H9 (cell line): ENCODE measurements around the gene PCCA. TPM values are rescaled to one million over a fixed set of nuclear protein-coding genes. Genes with fewer than 3 reads are reported as not detected.

ENCODE experiments used
- DNase-seq: peaks from one replicate; pipeline ENCODE4 v3.0.0-alpha.2; 2017
- H2AFZ ChIP-seq: one replicate; pipeline ENCODE4 v1.6.1; 2013; ENCODE audit warnings: mild to moderate bottlenecking, low read length, control low read depth, moderate library complexity
- H2AK5ac ChIP-seq: 2 replicates; pipeline ENCODE4 v1.6.1; 2013; ENCODE audit warnings: low read length, control low read depth, mixed read lengths; ENCODE audit not compliant: insufficient read length
- H2BK120ac ChIP-seq: one replicate; pipeline ENCODE4 v1.6.1; 2013; ENCODE audit warnings: low read depth, mild to moderate bottlenecking, low read length, control low read depth, inconsistent platforms; ENCODE audit not compliant: poor library complexity, severe bottlenecking
- H2BK12ac ChIP-seq: 2 replicates; pipeline ENCODE4 v1.6.1; 2013; ENCODE audit warnings: low read length, control low read depth, mixed read lengths, low read depth; ENCODE audit not compliant: insufficient read length
- H2BK15ac ChIP-seq: 2 replicates; pipeline ENCODE4 v1.6.1; 2013; ENCODE audit warnings: low read depth, low read length, control low read depth
- H2BK20ac ChIP-seq: one replicate; pipeline ENCODE4 v1.6.1; 2013; ENCODE audit warnings: low read depth, mild to moderate bottlenecking, low read length, control low read depth, inconsistent platforms; ENCODE audit not compliant: poor library complexity, severe bottlenecking
- H2BK5ac ChIP-seq: 2 replicates; pipeline ENCODE4 v1.6.1; 2013; ENCODE audit warnings: low read length, control low read depth, mixed read lengths; ENCODE audit not compliant: insufficient read length
- H3K14ac ChIP-seq: 2 replicates; pipeline ENCODE4 v1.6.1; 2013; ENCODE audit warnings: low read length, control low read depth; ENCODE audit not compliant: insufficient read depth
- H3K18ac ChIP-seq: 2 replicates; pipeline ENCODE4 v1.6.1; 2013; ENCODE audit warnings: low read depth, mild to moderate bottlenecking, mixed read lengths, low read length, control low read depth; ENCODE audit not compliant: insufficient read length
- H3K23ac ChIP-seq: 2 replicates; pipeline ENCODE4 v1.6.1; 2013; ENCODE audit warnings: low read length, control low read depth, mixed read lengths, low read depth; ENCODE audit not compliant: insufficient read length
- H3K23me2 ChIP-seq: 2 replicates; pipeline ENCODE4 v1.6.1; 2013; ENCODE audit warnings: low read depth, mild to moderate bottlenecking, mixed read lengths, low read length, control low read depth; ENCODE audit not compliant: insufficient read length, poor library complexity, severe bottlenecking
- H3K27ac ChIP-seq: 2 replicates; pipeline ENCODE4 v1.5.1; 2013; ENCODE audit warnings: low read length, control low read depth, mixed read lengths, low read depth; ENCODE audit not compliant: insufficient read length
- H3K27me3 ChIP-seq: 2 replicates; pipeline ENCODE4 v1.6.1; 2013; ENCODE audit warnings: low read length, control low read depth, inconsistent platforms; ENCODE audit not compliant: insufficient read depth
- H3K4ac ChIP-seq: 2 replicates; pipeline ENCODE4 v1.6.1; 2013; ENCODE audit warnings: low read depth, mild to moderate bottlenecking, control low read depth, inconsistent platforms, low read length, moderate library complexity
- H3K4me1 ChIP-seq: 2 replicates; pipeline ENCODE4 v1.6.1; 2013; ENCODE audit warnings: low read length, control low read depth, inconsistent platforms; ENCODE audit not compliant: insufficient read depth
- H3K4me2 ChIP-seq: 2 replicates; pipeline ENCODE4 v1.6.1; 2013; ENCODE audit warnings: low read length, control low read depth, mixed read lengths; ENCODE audit not compliant: insufficient read length, insufficient read depth
- H3K56ac ChIP-seq: 2 replicates; pipeline ENCODE4 v1.6.1; 2013; ENCODE audit warnings: low read depth, mild to moderate bottlenecking, mixed read lengths, low read length, control low read depth; ENCODE audit not compliant: insufficient read length
- H3K79me1 ChIP-seq: 2 replicates; pipeline ENCODE4 v1.6.1; 2013; ENCODE audit warnings: low read depth, mild to moderate bottlenecking, moderate library complexity, low read length, control low read depth, inconsistent platforms; ENCODE audit not compliant: insufficient read depth, poor library complexity, severe bottlenecking
- H3K79me2 ChIP-seq: 2 replicates; pipeline ENCODE4 v1.6.1; 2013; ENCODE audit warnings: low read length, control low read depth, inconsistent platforms; ENCODE audit not compliant: insufficient read depth
- H3K9ac ChIP-seq: 2 replicates; pipeline ENCODE4 v1.6.1; 2013; ENCODE audit warnings: low read length, control low read depth, mixed read lengths; ENCODE audit not compliant: insufficient read length; ENCODE audit errors: extremely low read depth
- H3K9me3 ChIP-seq: one replicate; pipeline ENCODE4 v1.6.1; 2013; ENCODE audit warnings: low read depth, low read length, inconsistent platforms; ENCODE audit not compliant: control insufficient read depth
- H3T11ph ChIP-seq: one replicate; pipeline ENCODE4 v1.6.1; 2013; ENCODE audit warnings: mild to moderate bottlenecking, low read length, control low read depth, inconsistent platforms
- H4K20me1 ChIP-seq: one replicate; pipeline ENCODE4 v1.6.1; 2013; ENCODE audit not compliant: control insufficient read depth, insufficient read length, insufficient read depth
- H4K5ac ChIP-seq: 2 replicates; pipeline ENCODE4 v1.6.1; 2013; ENCODE audit warnings: low read depth, mild to moderate bottlenecking, mixed read lengths, low read length, control low read depth; ENCODE audit not compliant: insufficient read length
- H4K8ac ChIP-seq: replicated peaks from 2 replicates; pipeline ENCODE4 v1.6.1; 2013; ENCODE audit warnings: low read length, control low read depth, mixed read lengths, low read depth; ENCODE audit not compliant: insufficient read length
- H4K91ac ChIP-seq: 2 replicates; pipeline ENCODE4 v1.6.1; 2013; ENCODE audit warnings: low read depth, mild to moderate bottlenecking, moderate library complexity, mixed read lengths, low read length, control low read depth; ENCODE audit not compliant: insufficient read length
- H3K27ac Mint-ChIP-seq, 3 experiments: 2 replicates in 2 of 3; 3 replicates in 1 of 3; pipeline ENCODE4 v1.8.0; 2020 to 2021; ENCODE audit warnings: mixed read lengths in 3 of 3, mild to moderate bottlenecking in 1 of 3, moderate library complexity in 1 of 3
- H3K27me3 Mint-ChIP-seq: 2 replicates; pipeline ENCODE4 v1.8.0; 2021; ENCODE audit warnings: low read depth, mild to moderate bottlenecking, moderate library complexity, mixed read lengths
- H3K36me3 Mint-ChIP-seq, 3 experiments: 2 replicates in 2 of 3; 3 replicates in 1 of 3; pipeline ENCODE4 v1.8.0; 2020 to 2021; ENCODE audit warnings: low read depth in 3 of 3, mixed read lengths in 3 of 3; ENCODE audit not compliant: insufficient read depth in 1 of 3
- H3K4me1 Mint-ChIP-seq, 2 experiments: 2 replicates each; pipeline ENCODE4 v1.8.0; 2020; ENCODE audit warnings: mixed read lengths in 2 of 2
- H3K4me3 Mint-ChIP-seq, 2 experiments: 2 replicates in 1 of 2; 3 replicates in 1 of 2; pipeline ENCODE4 v1.8.0; 2020 to 2021; ENCODE audit warnings: mild to moderate bottlenecking in 2 of 2, mixed read lengths in 2 of 2, moderate library complexity in 1 of 2
- H3K9me3 Mint-ChIP-seq, 2 experiments: 2 replicates in 1 of 2; 3 replicates in 1 of 2; pipeline ENCODE4 v1.8.0; 2020; ENCODE audit warnings: mild to moderate bottlenecking in 2 of 2, mixed read lengths in 2 of 2, moderate library complexity in 1 of 2
- WGBS: extraction: QIAGEN DNeasy Blood & Tissue Kit; methylation state at CpG from one replicate; pipeline ENCODE4 v1.1.7; 2013; ENCODE audit warnings: missing lambda C conversion rate, low lambda C conversion rate, mixed read lengths; ENCODE audit not compliant: insufficient read length; ENCODE audit errors: extremely low coverage; 5-methylcytosine and 5-hydroxymethylcytosine counted together
- total RNA-seq: library from RNA; stranded (reverse); gene quantifications from 2 replicates; pipeline ENCODE4 v1.2.1, GENCODE V29; 2021
- TF ChIP-seq, protein P1 (sequence below): fragments of 200-600 bp; sonication (generic); conservative IDR thresholded peaks from 3 replicates; pipeline ENCODE4 v1.8.0; 2021; ENCODE audit warnings: antibody characterized with exemption, mild to moderate bottlenecking

Gene PCCA
- total RNA-seq, 1 experiment from 2014 or later = 56.5 TPM

DNA sequence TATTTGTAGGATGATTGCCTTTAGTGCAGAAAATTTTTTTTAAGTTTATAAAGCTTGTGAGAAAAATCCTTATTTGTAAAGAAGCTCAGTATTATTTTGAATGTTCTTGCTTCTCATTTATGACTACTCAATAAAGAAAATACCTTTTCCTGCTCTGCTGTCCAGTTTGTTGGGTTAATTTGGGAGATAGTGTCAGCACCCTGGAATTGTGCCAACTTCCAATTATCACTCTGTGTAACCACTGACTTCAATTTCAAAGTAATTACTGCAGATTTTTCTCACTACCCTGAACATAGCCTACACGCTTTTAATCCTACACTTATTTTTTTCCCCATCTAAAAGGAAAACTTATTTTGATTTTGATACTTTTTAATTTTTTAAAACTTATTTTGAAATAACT, 406.6 kb downstream of the PCCA start:
- Histone ChIP-seq H3K27me3 (no peaks in the 10 kb centered on the region), H4K91ac (no peak overlapping the region), H4K5ac (no peak overlapping the region), H2AFZ (no peak overlapping the region), H3K23me2 (no peaks in the 10 kb centered on the region), H3K56ac (no peak overlapping the region), H2BK12ac (no peak overlapping the region), H2BK15ac (no peak overlapping the region), H3K9me3 (no peaks in the 10 kb centered on the region), H3K4me2 (no peak overlapping the region), H3K9ac (no peak overlapping the region), H3K14ac (no peak overlapping the region), H4K8ac (no peak overlapping the region), H3T11ph (no peak overlapping the region), H3K23ac (no peak overlapping the region), H3K79me2 (no peaks in the 10 kb centered on the region), H2AK5ac (no peak overlapping the region), H2BK5ac (no peak overlapping the region), H4K20me1 (no peaks in the 10 kb centered on the region), H3K27ac (no peak overlapping the region), H3K4ac (no peak overlapping the region), H3K79me1 (no peaks in the 10 kb centered on the region), H3K18ac (no peak overlapping the region), H2BK20ac (no peak overlapping the region), H3K4me1 (peaks cover 9% of the 10 kb centered on the region; the same call in 1 of the 2 replicates), H2BK120ac (no peak overlapping the region)
- Mint-ChIP-seq H3K36me3 (peaks cover 5 to 20% (median 15%) of the 10 kb centered on the region in 3 experiments), H3K27me3 (no peaks in the 10 kb centered on the region; the same call in 1 of the 2 replicates), H3K27ac (no peak overlapping the region), H3K9me3 (peaks cover 6 to 8% of the 10 kb centered on the region in 2 experiments; a peak in 3 of 5 replicates), H3K4me3 (no peak overlapping the region), H3K4me1 (peaks cover 37% of the 10 kb centered on the region in 2 experiments)
- no peak for DNase-seq
- WGBS = 100% methylated on average over 1 of the region's 1 CpG
- TF ChIP-seq, protein P1, sequence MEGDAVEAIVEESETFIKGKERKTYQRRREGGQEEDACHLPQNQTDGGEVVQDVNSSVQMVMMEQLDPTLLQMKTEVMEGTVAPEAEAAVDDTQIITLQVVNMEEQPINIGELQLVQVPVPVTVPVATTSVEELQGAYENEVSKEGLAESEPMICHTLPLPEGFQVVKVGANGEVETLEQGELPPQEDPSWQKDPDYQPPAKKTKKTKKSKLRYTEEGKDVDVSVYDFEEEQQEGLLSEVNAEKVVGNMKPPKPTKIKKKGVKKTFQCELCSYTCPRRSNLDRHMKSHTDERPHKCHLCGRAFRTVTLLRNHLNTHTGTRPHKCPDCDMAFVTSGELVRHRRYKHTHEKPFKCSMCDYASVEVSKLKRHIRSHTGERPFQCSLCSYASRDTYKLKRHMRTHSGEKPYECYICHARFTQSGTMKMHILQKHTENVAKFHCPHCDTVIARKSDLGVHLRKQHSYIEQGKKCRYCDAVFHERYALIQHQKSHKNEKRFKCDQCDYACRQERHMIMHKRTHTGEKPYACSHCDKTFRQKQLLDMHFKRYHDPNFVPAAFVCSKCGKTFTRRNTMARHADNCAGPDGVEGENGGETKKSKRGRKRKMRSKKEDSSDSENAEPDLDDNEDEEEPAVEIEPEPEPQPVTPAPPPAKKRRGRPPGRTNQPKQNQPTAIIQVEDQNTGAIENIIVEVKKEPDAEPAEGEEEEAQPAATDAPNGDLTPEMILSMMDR = no peak
